Measurements from ENCODE around the gene YPEL2.

YPEL2 gene

GRCh38 chr17:59356543-59357218, 25.2 kb downstream of the YPEL2 start:
- no peak for DNase-seq (ENCODE audit: low read depth in 2 of 2, low spot score in 1 of 2)

- DNase-seq (ENCODE audit: low read depth in 2 of 2, low spot score in 1 of 2), result no peak
Observed at GRCh38 chr17:59357219-59357697, 25.8 kb downstream of the YPEL2 start.

- DNase-seq (ENCODE audit: low read depth in 2 of 2, low spot score in 1 of 2), result no peak
Observed at GRCh38 chr17:59357929-59358328, 26.5 kb downstream of the YPEL2 start.

GRCh38 chr17:59361386-59361785, 29.9 kb downstream of the YPEL2 start:
- no peak for DNase-seq (ENCODE audit: low read depth in 2 of 2, low spot score in 1 of 2)

- DNase-seq (ENCODE audit: low read depth in 2 of 2, low spot score in 1 of 2), result peak in 1 of 2 donors; percentile 20
Observed at GRCh38 chr17:59361916-59362810, 30.7 kb downstream of the YPEL2 start.

- no peak for DNase-seq (ENCODE audit: low read depth in 2 of 2, low spot score in 1 of 2)
Observed at GRCh38 chr17:59362811-59363205, 31.4 kb downstream of the YPEL2 start.

GRCh38 chr17:59365383-59365981, 34.0 kb downstream of the YPEL2 start:
- no peak for DNase-seq (ENCODE audit: low read depth in 2 of 2, low spot score in 1 of 2)

GRCh38 chr17:59366040-59366757, 34.7 kb downstream of the YPEL2 start:
- no peak for DNase-seq (ENCODE audit: low read depth in 2 of 2, low spot score in 1 of 2)

- no peak for DNase-seq (ENCODE audit: low read depth in 2 of 2, low spot score in 1 of 2)
Observed at GRCh38 chr17:59366773-59367656, 35.6 kb downstream of the YPEL2 start.

GRCh38 chr17:59367657-59368045, 36.2 kb downstream of the YPEL2 start:
- DNase-seq (ENCODE audit: low read depth in 2 of 2, low spot score in 1 of 2), result no peak

GRCh38 chr17:59368218-59368857, 36.9 kb downstream of the YPEL2 start:
- DNase-seq (ENCODE audit: low read depth in 2 of 2, low spot score in 1 of 2), result no peak

GRCh38 chr17:59369031-59369975, 37.8 kb downstream of the YPEL2 start:
- no peak for DNase-seq (ENCODE audit: low read depth in 2 of 2, low spot score in 1 of 2)

GRCh38 chr17:59370593-59371299, 39.3 kb downstream of the YPEL2 start:
- no peak for DNase-seq (ENCODE audit: low read depth in 2 of 2, low spot score in 1 of 2)

GRCh38 chr17:59371416-59372100, 40.1 kb downstream of the YPEL2 start:
- DNase-seq (ENCODE audit: low read depth in 2 of 2, low spot score in 1 of 2), result no peak

- DNase-seq (ENCODE audit: low read depth in 2 of 2, low spot score in 1 of 2), result no peak
Observed at GRCh38 chr17:59372138-59372751, 40.8 kb downstream of the YPEL2 start.

GRCh38 chr17:59373882-59374495, 42.5 kb downstream of the YPEL2 start:
- DNase-seq (ENCODE audit: low read depth in 2 of 2, low spot score in 1 of 2), result no peak

- DNase-seq (ENCODE audit: low read depth in 2 of 2, low spot score in 1 of 2), result no peak
Observed at GRCh38 chr17:59374612-59375011, 43.2 kb downstream of the YPEL2 start.
